ENCODE measurements around the gene C1orf115.
"Not testable (repeated sequence)": the region's sequence is repeated elsewhere in the genome, so short reads cannot be mapped to it uniquely, and the experiment has no call there.

The C1orf115 gene

GRCh38 chr1:220702733-220703270 is 12.6 kb downstream of the C1orf115 start:
- Mint-ChIP-seq H3K27me3 (peaks cover 16% of the 10 kb centered on the region), H3K4me1 (ENCODE audit: low read depth) (no peaks in the 10 kb centered on the region), H3K9me3 (no peaks in the 10 kb centered on the region), H3K4me3 (no peak overlapping the region), H3K27ac (no peak overlapping the region), H3K36me3 (ENCODE audit: low read depth) (no peaks in the 10 kb centered on the region)

GRCh38 chr1:220703305-220703704 is 13.1 kb downstream of the C1orf115 start:
- Mint-ChIP-seq H3K36me3 (ENCODE audit: low read depth) (no peaks in the 10 kb centered on the region), H3K27me3 (peaks cover 16% of the 10 kb centered on the region), H3K9me3 (no peaks in the 10 kb centered on the region), H3K27ac (no peak overlapping the region), H3K4me1 (ENCODE audit: low read depth) (no peaks in the 10 kb centered on the region), H3K4me3 (no peak overlapping the region)

- no peaks in the 10 kb centered on the region for H3K9me3 Mint-ChIP-seq
- H3K4me3 Mint-ChIP-seq = no peak overlapping the region
- peaks cover 16% of the 10 kb centered on the region for H3K27me3 Mint-ChIP-seq
- peaks cover 4% of the 10 kb centered on the region for H3K4me1 Mint-ChIP-seq (ENCODE audit: low read depth)
- H3K36me3 Mint-ChIP-seq (ENCODE audit: low read depth) = no peaks in the 10 kb centered on the region
- no peak overlapping the region for H3K27ac Mint-ChIP-seq
Measured at GRCh38 chr1:220705782-220706181, 15.6 kb downstream of the C1orf115 start.

GRCh38 chr1:220706480-220706879 is 16.3 kb downstream of the C1orf115 start:
- no peak overlapping the region for H3K27ac Mint-ChIP-seq
- H3K36me3 Mint-ChIP-seq (ENCODE audit: low read depth) = no peaks in the 10 kb centered on the region
- H3K4me3 Mint-ChIP-seq = no peak overlapping the region
- no peaks in the 10 kb centered on the region for H3K9me3 Mint-ChIP-seq
- H3K4me1 Mint-ChIP-seq (ENCODE audit: low read depth) = peaks cover 7% of the 10 kb centered on the region
- H3K27me3 Mint-ChIP-seq = peaks cover 16% of the 10 kb centered on the region

GRCh38 chr1:220707160-220707559 is 17.0 kb downstream of the C1orf115 start:
- H3K4me1 Mint-ChIP-seq (ENCODE audit: low read depth) = peaks cover 7% of the 10 kb centered on the region

GRCh38 chr1:220708244-220708643 is 18.1 kb downstream of the C1orf115 start:
- Mint-ChIP-seq H3K4me1 (ENCODE audit: low read depth) (peaks cover 7% of the 10 kb centered on the region), H3K27me3 (peaks cover 9% of the 10 kb centered on the region), H3K27ac (no peak overlapping the region), H3K9me3 (no peaks in the 10 kb centered on the region), H3K4me3 (no peak overlapping the region), H3K36me3 (ENCODE audit: low read depth) (no peaks in the 10 kb centered on the region)

More at GRCh38 chr1:220707160-220707559, 17.0 kb downstream of the C1orf115 start:
- Mint-ChIP-seq H3K36me3 (ENCODE audit: low read depth) (no peaks in the 10 kb centered on the region), H3K9me3 (no peaks in the 10 kb centered on the region), H3K27me3 (peaks cover 12% of the 10 kb centered on the region), H3K4me3 (no peak overlapping the region), H3K27ac (no peak overlapping the region)

- no peaks in the 10 kb centered on the region for H3K9me3 Mint-ChIP-seq
- no peak overlapping the region for H3K4me3 Mint-ChIP-seq
- peaks cover 7% of the 10 kb centered on the region for H3K4me1 Mint-ChIP-seq (ENCODE audit: low read depth)
- H3K36me3 Mint-ChIP-seq (ENCODE audit: low read depth) = no peaks in the 10 kb centered on the region
- no peak overlapping the region for H3K27ac Mint-ChIP-seq
- peaks cover 13% of the 10 kb centered on the region for H3K27me3 Mint-ChIP-seq
Measured at GRCh38 chr1:220708936-220709801, 19.0 kb downstream of the C1orf115 start.

- Mint-ChIP-seq H3K27ac (no peak overlapping the region), H3K4me3 (no peak overlapping the region), H3K36me3 (ENCODE audit: low read depth) (no peaks in the 10 kb centered on the region), H3K27me3 (peaks cover 12% of the 10 kb centered on the region), H3K9me3 (no peaks in the 10 kb centered on the region), H3K4me1 (ENCODE audit: low read depth) (peaks cover 7% of the 10 kb centered on the region)
Measured at GRCh38 chr1:220710333-220710732, 20.2 kb downstream of the C1orf115 start.

GRCh38 chr1:220711056-220711809 is 21.1 kb downstream of the C1orf115 start:
- peaks cover 7% of the 10 kb centered on the region for H3K4me1 Mint-ChIP-seq (ENCODE audit: low read depth)
- H3K9me3 Mint-ChIP-seq = no peaks in the 10 kb centered on the region
- H3K4me3 Mint-ChIP-seq = no peak overlapping the region

GRCh38 chr1:220715986-220716385 is 25.8 kb downstream of the C1orf115 start:
- H3K27me3 Mint-ChIP-seq = peaks cover 34% of the 10 kb centered on the region
- H3K36me3 Mint-ChIP-seq (ENCODE audit: low read depth); H3K4me1 Mint-ChIP-seq (ENCODE audit: low read depth); H3K9me3 Mint-ChIP-seq; H3K27ac Mint-ChIP-seq; H3K4me3 Mint-ChIP-seq: not testable (repeated sequence)

More at GRCh38 chr1:220711056-220711809, 21.1 kb downstream of the C1orf115 start:
- Mint-ChIP-seq H3K36me3 (ENCODE audit: low read depth) (no peaks in the 10 kb centered on the region), H3K27me3 (peaks cover 17% of the 10 kb centered on the region), H3K27ac (no peak overlapping the region)

GRCh38 chr1:220717800-220718640 is 27.9 kb downstream of the C1orf115 start:
- Mint-ChIP-seq H3K4me3 (no peak overlapping the region), H3K36me3 (ENCODE audit: low read depth) (no peaks in the 10 kb centered on the region), H3K4me1 (ENCODE audit: low read depth) (no peaks in the 10 kb centered on the region), H3K27me3 (peaks cover 32% of the 10 kb centered on the region), H3K27ac (no peak overlapping the region), H3K9me3 (no peaks in the 10 kb centered on the region)

GRCh38 chr1:220721266-220721665 is 31.1 kb downstream of the C1orf115 start:
- H3K27ac Mint-ChIP-seq; H3K9me3 Mint-ChIP-seq; H3K36me3 Mint-ChIP-seq (ENCODE audit: low read depth); H3K4me3 Mint-ChIP-seq; H3K4me1 Mint-ChIP-seq (ENCODE audit: low read depth): not testable (repeated sequence)
- peaks cover 28% of the 10 kb centered on the region for H3K27me3 Mint-ChIP-seq

- Mint-ChIP-seq H3K9me3 (peaks cover 3% of the 10 kb centered on the region), H3K4me1 (ENCODE audit: low read depth) (no peaks in the 10 kb centered on the region), H3K4me3 (no peak overlapping the region), H3K27me3 (peaks cover 8% of the 10 kb centered on the region), H3K36me3 (ENCODE audit: low read depth) (no peaks in the 10 kb centered on the region), H3K27ac (no peak overlapping the region)
Measured at GRCh38 chr1:220726634-220727033, 36.5 kb downstream of the C1orf115 start.

- Mint-ChIP-seq H3K27me3 (peaks cover 8% of the 10 kb centered on the region), H3K4me1 (ENCODE audit: low read depth) (peaks cover 2% of the 10 kb centered on the region), H3K4me3 (no peak overlapping the region), H3K36me3 (ENCODE audit: low read depth) (no peaks in the 10 kb centered on the region), H3K27ac (no peak overlapping the region), H3K9me3 (peaks cover 5% of the 10 kb centered on the region)
Measured at GRCh38 chr1:220727519-220727918, 37.4 kb downstream of the C1orf115 start.
